GM12872 (cell line): ENCODE data around the gene CEBPA.

Experiments
- TF ChIP-seq, protein P1 (sequence below): IDR thresholded peaks from 3 replicates; pipeline ENCODE4 v1.5.1; 2011; ENCODE audit warnings: low read depth, mild to moderate bottlenecking, low read length, moderate library complexity; ENCODE audit not compliant: insufficient read depth

The CEBPA gene

DNA sequence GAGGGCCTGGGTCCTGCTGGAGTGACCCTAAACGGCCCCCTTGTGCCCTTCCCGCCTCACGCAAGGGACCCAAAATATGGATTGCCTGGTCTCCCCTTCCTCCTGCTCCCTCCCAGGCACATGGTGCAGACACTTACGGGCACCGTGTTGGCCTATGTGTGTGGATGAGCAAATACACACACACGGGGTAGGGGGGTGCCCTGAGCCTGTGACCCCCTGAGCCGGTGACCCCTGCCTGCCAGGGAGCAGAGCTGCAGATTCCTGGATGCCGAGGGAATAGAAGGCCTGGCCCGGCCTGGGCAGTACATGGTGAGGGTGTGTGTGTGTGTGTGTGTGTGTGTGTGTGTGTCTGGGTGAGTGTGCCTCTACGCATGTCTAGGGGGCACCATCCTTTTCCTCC lies 33.3 kb downstream of the CEBPA start:
- TF ChIP-seq, protein P1, sequence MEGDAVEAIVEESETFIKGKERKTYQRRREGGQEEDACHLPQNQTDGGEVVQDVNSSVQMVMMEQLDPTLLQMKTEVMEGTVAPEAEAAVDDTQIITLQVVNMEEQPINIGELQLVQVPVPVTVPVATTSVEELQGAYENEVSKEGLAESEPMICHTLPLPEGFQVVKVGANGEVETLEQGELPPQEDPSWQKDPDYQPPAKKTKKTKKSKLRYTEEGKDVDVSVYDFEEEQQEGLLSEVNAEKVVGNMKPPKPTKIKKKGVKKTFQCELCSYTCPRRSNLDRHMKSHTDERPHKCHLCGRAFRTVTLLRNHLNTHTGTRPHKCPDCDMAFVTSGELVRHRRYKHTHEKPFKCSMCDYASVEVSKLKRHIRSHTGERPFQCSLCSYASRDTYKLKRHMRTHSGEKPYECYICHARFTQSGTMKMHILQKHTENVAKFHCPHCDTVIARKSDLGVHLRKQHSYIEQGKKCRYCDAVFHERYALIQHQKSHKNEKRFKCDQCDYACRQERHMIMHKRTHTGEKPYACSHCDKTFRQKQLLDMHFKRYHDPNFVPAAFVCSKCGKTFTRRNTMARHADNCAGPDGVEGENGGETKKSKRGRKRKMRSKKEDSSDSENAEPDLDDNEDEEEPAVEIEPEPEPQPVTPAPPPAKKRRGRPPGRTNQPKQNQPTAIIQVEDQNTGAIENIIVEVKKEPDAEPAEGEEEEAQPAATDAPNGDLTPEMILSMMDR, result no peak

DNA sequence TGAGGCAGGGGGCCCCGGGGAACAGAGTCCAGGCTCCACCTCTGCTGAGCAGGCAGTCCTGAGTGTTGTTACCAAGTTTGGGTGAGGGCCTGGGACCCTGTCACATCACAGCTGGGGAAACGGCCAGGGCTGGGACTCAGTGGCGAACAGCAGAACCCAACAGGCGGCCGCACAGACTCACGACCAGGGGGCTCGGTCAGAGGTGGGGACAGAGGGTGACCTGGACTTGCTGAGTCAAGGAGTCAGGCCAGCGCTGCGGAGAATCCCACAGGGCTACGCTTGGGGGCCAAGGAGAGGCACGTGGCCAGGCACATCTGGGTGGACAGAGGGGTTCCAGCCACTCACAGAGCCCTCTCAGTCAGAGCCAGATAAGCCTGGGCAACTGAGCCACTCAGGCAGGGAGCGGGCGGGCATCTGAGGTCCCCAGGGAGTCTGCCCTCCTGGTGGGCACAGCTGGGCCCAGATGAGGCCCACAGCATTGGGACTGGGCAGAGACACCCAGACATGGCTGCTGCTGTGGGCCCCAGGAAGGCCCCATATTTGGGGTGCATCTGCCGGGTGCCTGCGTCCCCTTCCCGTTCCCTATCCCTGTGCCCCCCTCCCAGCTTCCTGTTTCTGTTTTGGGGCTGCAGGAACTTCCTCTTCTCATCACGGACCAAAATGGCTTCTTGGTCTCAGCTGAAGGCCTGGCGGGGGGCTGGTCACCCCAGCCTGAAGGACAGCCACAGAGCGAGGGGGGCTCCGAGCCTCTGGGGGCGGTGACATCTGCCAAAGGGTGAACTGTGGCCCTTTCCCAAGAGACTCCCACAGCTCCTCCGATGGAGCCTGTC lies 34.0 kb downstream of the CEBPA start:
- TF ChIP-seq, protein P1, result no peak

GRCh38 chr19:33267706-33268105 lies 34.6 kb downstream of the CEBPA start:
- TF ChIP-seq, protein P1, result no peak

GRCh38 chr19:33266974-33267484 lies 35.3 kb downstream of the CEBPA start:
- TF ChIP-seq, protein P1, result no peak

DNA sequence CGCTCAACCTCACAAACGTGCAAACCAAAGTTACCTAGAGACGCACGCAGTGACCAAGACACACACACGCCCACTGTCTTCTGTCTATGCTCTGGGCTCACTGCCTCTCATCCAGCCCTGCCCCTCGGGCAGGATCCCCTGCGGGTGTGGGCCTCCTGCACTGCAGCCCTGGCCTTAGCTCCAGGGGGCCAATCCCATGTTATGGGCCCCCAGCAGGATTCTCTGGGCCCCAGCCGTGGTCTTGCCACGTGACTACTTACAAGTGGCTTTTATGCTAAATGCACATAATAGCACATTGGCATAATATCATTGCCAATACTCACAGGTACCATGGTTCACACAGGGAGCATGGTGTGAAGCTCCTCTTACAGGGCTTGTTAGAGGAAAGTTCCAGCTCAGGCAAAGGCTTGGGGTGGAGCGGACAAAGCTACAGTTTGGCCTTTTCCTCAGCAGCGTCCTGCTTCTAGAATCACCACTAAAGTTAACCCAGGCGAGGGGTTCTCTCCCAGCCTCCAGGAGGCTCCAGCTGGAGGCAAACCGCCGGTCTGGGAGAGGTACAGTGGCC lies 37.4 kb downstream of the CEBPA start:
- TF ChIP-seq, protein P1, result no peak

- TF ChIP-seq, protein P1, result no peak
These were observed 38.9 kb downstream of the CEBPA start for GRCh38 chr19:33263325-33264023.

DNA sequence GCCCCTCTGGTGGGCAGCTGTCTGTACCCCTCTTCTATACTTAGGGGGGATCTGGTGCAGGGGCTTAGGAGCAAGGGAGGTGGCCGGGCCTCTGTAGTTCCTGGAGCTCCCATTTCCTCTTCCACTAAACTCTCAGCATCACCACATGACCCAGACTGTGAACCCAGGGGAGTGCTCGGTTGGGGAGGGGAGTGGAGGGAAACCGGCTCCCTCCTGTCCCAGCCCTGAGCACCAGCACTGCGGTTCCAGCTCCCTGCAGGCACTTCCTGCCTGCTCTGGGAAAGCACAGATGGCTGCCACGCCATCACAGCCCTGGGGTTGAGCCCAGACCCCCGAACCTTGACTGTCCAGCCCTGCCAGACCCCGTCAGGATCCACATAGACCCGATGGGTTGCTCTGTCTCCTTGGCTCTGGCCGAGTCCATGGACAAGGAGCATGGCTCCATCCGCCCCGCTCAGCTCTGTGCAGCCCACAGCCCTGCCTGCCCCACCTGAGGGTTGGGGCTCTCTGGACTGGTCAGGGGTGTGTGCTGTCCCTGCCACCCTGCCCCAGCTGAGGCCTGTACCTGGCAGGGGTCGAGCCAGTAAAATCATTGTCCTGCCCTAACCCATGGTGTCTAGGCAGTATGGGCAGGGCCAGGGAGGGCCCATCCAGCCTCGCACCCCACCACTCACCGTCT lies 40.7 kb downstream of the CEBPA start:
- TF ChIP-seq, protein P1, result no peak
